Measurements from ENCODE around the gene LNPEP.

Gene LNPEP

DNA sequence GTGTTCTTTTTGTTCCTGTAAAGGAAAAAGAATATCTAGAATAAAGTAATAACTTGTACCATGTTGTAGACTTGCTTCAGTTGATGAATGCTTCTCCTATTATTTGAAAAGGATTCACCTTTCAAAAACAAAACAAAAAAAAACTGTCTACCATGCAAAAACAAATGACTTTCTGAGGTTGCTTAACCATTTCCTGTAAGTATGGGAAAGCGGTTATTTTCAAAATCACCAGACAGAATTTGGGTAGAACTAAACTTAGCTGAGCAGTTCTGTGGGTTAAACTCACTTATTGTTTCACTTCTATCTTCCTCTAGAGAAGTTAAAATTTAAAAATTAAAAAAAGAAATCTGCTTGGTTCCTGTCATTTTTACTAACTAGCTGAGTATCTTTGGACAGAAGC is 25.2 kb downstream of the LNPEP start:
- no peak for DNase-seq (ENCODE audit: low spot score)

DNA sequence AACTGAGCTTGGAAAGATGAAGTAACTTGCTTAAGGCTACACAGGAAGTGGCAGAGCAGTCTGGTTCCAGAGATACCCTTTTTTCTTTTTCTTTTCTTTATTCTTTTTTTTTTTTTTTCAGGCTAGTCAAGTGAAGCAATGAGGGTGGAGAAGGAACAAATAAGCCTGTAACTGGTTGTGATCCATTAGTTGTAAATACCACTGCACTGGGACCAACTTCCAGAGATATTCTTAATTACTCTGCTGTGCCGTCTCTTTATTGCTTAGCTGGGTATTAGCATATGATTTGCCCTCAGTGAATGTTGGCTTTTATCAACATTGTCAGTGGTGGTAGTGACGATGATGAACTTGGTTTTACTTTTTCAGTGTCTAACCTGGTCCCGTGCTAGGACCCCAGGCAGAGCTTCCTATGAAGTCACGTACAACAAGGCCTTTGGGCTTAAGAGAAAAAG is 26.7 kb downstream of the LNPEP start:
- DNase-seq (ENCODE audit: low spot score): no peak

DNA sequence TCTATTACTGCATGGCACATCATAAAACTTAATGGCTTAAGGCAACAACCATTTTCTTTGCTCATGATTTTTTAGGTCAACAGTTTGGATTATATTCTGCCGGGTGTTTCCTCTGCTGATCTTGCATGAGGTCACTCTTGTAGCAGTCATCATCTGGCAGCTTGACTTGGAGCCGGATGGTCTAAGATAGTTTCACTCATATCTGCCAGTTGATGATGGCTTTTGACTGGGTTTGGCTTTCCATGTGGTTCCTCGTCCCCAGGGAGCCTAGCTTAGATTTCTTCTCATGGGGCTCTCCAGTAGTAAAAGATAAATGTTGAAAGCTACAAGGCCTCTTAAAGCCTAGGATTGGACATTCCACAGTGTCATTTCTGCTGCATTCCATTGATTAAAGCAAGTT is 27.4 kb downstream of the LNPEP start:
- DNase-seq (ENCODE audit: low spot score): no peak

DNA sequence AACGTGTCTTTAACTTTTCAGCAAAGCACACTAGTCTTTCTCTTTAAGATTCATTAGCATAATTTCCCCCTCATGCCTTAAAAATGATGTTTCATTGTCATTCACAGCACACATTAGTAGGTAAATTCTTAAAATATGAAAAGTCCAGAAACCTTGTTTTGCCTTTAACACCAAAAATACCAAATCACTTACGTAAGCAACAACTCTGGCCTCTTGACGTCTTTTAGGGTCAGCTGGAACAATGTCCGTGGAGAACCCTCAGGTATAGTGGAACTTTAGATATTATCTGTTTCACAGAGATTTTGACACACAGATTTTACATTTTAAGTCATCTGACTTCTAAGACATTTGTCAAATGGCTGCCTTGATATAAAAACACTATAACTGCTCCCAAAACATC is 30.9 kb downstream of the LNPEP start:
- no peak for DNase-seq (ENCODE audit: low spot score)

DNA sequence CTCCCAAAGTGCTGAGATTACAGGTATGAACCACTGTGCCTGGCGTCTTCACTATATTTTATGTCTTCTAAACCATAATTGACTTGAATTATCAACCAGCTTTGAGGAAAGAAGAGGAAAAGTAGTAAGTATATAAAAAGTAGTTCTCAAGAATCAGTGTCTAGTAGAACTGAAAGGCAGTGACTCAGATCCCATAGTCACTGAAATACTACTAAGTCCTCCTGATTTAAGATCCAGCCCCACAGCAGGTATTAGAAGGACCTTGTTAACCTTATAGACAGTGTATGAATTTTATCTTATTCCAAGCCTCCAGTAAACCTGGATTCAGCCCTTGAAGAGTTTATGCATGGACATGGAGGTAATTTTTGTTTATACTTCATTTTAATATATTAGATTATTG is 31.5 kb downstream of the LNPEP start:
- no peak for DNase-seq (ENCODE audit: low spot score)

DNA sequence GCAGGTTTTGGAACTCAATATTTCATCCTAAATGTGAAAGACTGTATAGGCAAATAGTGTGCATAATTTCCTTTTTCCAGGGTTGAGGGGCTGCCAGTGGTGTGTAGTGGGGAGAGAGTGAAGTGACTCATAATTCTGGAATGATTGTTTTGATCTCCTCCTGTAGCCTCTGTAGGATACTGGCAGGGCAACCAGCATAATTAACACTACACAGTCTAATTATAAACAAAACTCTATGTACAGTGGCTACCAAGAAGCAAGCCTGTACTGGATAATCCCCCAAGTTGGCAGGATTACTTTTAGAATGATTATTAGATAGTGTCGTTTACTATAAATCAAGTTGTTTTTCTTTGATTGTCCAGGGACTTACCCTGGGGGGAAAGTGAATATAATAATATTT is 32.2 kb downstream of the LNPEP start:
- no peak for DNase-seq (ENCODE audit: low spot score)

DNA sequence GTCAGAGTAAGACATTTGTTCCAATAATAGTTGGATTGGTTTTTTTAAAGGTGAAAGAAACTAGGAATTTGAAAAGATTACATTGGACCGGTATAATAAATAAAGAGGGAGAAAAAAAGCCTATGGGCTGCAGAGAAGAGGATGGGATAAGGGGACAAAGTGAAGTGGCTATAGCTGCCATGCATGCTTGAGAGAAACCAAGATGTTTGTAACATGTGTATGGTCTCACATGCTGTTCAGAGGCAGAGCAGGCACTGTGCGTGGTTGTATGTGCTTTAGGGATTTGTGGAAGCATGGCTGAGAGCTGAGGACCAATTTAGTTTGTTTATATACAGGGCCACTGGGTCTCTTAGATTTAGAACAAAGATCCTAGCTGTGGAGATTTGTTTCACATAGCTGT is 32.7 kb downstream of the LNPEP start:
- no peak for DNase-seq (ENCODE audit: low spot score)

DNA sequence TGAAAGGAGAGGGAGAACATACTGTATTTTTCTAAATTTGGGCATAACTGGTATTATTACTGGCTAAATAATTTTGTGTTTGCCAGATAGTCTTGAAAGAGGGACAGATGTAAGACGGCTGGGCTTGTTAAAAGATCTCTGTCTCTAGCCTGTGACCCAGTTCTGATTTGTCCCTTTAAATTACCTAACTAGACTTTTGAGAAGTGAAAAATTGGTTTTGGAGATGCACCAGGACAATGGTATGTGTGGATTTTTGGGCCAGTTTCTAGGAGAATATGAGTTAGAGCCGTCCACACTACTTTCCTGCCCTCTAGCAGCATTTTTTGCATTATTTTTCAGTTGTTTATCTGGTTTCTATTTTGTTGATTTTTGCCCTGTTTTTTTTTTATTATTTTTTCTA is 33.5 kb downstream of the LNPEP start:
- DNase-seq (ENCODE audit: low spot score): no peak

DNA sequence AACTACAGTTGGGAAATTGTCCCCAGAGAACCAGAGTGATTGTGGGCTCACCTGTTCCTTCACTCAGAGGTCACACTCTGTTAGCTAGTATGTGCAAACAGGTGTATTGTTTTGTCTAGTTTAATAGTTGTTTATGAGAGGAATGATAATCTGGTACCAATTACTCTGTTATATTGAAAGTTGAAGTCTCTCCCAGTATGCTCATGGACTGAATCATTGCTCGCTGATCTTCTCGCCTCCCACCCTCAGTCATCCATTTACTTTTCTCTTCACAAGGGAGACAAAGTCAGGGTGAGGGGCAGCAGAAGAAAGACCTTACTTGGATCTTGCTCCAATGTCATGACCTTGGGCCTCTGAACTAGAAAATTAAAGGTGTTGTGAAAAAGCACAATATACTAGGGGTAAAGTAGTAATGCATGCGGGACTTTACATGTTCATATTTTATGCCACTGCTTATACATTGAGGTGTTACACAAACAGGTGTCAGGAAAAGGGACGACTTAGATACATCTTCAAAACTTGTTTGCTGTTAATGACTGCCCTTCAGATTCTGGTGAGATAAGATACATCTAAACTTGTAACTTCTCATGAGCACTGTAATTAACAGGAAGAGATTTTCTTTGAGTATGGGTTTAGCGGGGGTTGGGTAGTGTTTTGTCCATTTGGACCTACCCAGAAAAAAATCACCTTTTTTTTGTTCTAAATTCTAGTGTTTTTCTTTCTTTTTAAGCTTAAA is 36.9 kb downstream of the LNPEP start:
- DNase-seq (ENCODE audit: low spot score): no peak

DNA sequence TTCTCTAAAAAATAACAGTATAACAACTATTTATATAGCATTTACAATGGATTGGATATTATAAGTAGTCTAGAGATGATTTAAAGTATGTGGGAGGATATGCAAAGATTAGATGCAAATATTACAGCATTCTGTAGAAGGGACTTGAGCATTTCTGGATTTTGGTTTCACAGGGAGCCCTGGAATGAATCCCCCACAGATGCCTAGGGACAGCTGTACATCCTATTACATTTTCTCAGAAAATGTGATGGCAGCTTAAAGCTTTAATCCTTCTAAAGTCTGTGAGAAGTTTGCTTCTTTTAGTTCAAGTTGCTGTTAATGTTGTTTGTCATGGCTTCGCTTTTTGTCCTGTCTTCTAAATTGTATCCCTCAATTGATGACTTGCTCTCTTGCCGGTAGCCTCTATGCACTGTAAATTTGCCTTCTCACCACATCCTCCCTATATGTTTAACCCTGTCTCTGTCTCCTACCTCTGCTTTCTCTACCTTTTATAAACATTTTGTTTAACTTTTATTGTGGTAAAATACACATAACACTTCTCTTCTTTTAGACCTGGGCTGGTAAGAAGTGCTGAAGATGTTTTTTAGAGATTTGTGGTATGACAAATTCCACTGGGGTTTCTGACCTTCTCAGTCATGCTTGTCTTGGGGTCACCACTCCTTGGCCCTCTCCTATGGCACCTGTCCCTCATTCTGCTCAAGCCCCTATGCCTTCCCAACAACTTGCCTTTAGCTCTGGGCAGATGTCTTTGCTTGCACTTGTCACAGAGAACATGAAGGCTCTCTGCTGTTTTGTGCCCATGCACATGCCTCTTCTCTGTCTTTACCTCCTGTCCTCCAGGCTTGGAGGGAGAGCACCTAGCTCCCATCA is 37.9 kb downstream of the LNPEP start:
- DNase-seq (ENCODE audit: low spot score): no peak

DNA sequence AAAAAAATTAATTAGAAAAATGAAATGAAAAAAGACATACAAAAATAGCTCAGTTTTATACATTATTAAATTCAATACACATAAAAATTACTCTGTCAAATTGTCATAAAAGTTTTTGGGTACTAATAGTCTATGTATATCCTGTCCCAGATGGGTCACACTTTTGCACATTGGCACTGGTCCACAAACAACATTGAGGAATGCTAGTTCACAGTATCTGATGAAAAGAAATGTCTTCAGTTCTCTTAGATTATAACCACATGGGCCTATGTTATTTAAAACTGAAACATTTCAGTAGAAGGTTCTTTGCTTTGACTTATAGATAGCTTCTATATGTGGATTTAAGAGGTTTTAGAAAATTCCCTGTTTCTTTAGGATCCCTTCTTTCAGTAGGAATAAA is 39.8 kb downstream of the LNPEP start:
- DNase-seq (ENCODE audit: low spot score): no peak

DNA sequence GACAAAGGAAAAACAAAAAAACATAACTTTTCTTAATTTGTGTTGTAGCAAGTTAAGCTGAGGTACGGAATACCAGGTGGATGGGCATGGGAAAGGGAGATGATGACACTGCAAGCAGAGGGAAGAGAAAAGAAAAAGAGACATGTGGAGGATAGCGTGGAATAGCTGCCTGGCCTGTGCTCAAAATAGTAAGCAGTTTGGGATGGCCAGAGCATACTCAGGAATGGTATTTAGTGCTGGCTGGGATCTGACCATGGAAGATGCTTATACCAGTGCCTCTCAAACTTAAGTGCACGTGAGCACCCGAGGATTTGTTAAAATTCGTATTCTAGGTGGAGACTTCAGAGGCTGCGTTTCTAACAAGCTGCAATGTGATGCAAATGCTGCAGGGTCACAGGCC is 41.3 kb downstream of the LNPEP start:
- DNase-seq (ENCODE audit: low spot score): no peak

DNA sequence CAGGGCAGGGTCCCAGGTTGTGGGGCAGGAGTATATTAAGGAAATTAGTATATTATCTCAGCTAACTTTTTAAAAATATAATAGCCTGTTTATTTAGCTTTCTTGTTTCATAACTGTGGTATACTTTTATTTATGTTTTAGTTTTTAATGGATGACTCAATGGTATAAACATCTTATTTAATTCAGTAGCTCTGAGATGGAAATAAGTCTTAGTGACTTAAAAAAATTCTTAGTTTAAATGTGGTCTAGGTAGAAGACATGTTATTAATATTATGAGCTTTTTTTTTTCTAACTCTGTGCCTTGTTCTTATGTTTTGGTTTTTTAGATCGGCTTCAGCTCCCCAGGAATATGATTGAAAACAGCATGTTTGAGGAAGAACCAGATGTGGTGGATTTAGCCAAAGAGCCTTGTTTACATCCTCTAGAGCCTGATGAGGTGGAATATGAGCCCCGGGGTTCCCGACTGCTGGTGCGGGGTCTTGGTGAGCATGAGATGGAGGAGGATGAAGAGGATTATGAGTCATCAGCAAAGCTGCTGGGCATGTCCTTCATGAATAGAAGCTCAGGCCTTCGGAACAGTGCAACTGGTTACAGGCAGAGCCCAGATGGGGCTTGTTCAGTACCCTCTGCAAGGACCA is 43.1 kb downstream of the LNPEP start:
- DNase-seq (ENCODE audit: low spot score): no peak

DNA sequence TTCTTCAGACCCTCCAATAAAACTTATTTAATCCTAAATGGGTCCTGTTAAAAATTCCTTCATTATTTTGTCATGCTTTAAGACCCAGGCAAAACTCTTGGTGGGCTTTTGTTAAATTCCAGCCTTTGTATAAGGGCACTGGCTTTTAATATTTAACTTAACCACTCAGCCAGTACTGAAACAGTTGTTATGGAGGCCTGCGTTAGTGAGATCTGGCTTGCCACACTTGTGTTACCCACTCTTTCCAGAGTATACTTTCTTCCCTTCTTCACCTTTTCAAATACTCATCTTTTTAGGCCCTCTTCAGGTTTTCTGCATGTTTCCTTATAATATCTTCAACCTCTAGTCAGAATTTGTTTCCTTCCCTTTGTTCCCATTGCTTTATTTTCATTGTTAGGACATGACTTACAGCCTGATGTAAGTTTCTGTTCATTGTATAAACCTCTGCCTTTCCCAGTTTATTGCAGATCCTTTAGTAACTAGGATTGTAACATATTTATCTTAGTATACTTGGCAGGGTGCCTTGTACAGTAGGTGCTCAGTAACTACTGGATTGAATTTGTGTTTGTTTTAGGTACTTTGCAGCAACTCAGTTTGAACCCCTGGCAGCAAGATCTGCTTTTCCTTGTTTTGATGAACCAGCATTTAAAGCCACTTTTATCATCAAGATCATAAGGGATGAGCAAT is 48.8 kb downstream of the LNPEP start:
- no peak for DNase-seq (ENCODE audit: low spot score)

DNA sequence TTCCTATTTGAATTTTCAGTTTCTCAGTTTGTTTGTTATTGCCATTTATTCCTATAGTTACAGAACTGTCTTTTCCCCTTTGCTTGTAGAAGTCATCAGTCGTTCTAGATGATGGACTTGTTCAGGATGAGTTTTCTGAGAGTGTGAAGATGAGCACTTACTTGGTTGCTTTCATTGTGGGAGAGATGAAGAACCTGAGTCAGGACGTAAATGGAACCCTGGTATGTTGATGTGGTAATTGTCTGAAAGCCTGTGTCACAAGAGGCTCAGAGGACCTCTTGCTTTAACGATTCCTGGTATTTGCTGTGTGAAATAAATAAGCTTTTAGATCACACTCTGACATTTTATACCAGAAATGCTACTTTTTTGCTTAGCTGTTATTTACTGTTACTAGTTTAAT is 50.6 kb downstream of the LNPEP start:
- no peak for DNase-seq (ENCODE audit: low spot score)

DNA sequence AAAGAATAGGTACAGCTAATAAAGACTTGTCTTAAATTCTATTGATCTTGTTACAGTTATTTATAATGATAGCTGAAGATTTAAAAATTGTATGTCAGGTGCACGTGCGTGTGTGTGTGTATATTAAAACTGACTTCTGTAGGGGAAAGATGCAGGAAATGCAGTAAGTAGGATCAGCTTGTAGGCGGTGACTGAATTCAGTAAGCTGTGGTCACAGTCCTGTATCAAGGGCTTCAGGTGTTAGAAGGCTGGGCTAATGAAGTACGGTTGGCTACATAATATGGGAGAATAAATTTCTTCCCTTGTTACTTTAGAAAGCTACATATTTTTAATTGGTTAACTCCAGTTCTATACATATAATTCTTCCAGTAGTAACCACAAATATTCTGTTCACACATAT is 54.2 kb downstream of the LNPEP start:
- no peak for DNase-seq (ENCODE audit: low spot score)

DNA sequence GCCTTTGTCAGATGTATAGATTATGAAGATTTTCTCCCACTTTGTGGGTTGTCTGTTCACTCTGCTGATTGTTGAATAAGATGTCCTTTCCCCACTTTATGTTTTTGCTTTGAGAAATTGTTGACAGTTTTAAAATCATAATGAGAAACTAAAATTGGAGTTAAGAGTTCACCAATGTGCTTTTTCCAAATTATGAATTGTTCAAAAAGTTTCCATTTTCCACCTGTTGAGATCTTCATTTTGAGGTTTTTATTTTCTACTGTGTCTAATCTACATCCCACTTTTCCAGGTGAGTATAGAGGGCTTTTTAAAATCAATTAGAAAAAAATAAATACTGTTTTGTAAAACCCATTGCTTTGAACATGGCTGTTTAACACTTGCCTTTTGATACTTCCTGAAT is 55.8 kb downstream of the LNPEP start:
- DNase-seq (ENCODE audit: low spot score): no peak

DNA sequence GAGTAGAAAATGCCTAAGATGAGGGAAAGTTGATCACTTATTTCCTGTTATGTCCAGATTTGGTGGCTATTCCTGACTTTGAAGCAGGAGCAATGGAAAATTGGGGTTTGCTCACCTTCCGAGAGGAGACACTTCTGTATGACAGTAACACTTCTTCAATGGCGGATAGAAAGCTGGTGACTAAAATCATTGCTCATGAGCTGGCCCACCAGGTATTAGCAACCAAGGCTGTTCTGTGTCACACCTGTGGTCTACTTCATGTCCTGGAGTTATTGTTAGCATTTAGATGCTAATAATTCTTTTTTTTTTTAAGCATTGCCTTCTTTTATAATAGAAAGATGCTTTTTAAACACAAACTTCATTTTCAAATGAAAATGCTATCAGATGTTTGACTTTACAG is 57.9 kb downstream of the LNPEP start:
- DNase-seq (ENCODE audit: low spot score): no peak

DNA sequence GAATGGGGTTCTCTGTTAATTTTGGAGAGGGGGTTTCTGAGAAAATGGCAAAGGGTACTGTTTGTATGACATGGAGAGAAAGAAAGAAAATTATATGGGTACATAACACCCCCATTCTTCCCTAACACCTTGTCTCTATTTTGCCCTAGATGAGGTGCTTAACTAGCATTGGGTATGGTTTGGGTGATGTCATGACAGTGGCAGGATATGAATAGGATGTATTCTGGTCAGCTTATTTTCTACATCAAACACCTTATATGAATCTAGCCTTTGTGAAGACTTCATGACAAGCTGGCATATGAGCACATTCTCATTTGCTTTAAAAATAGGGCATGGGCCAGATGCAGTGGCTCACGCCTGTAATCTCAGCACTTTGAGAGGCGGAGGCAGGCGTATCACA is 58.6 kb downstream of the LNPEP start:
- no peak for DNase-seq (ENCODE audit: low spot score)

DNA sequence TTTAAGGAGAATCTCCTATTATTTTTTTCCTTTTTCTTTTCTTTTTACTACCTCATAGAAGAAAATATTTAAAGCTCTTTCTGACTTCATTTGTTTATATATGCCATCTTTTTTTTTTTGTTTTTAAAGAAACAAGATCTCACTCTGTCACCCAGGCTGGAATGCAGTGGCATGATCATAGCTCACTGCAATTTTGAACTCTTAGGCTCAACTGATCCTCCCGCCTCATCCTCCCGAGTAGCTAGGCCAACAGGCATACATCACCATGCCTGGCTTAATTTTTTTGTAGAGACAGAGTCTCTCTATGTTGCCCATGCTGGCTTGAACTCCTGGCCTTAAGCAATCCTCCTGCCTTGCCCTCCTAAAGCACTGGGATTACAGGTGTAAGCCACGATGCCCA is 59.5 kb downstream of the LNPEP start:
- DNase-seq (ENCODE audit: low spot score): no peak

DNA sequence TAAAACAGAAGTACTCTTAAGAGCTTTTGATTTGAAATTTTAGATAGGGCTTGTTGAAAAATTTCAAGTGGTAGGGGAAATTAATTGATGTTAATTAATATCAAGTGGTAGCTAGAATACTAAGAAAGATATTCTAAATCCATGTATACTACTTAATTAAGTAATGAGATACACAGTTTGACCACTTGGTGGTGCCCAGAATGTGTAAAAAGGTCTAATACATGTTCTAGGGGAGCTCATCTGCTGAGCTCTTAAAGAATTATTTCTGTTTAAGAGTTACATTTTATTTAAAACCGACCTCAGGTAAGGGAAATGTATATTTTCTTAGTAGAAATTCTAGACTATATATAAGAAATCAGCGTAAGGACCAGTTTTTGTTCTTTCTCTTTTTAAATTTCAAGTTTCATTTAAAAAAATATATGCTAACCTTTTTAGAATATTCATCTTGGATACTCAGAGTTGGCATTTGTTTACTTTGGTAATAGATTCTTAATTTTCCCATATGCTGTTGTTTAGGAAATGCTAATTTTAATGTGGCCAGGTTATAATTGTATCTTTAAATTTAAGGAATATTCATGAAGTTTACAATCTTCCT is 61.5 kb downstream of the LNPEP start:
- DNase-seq (ENCODE audit: low spot score): peak; percentile 24

DNA sequence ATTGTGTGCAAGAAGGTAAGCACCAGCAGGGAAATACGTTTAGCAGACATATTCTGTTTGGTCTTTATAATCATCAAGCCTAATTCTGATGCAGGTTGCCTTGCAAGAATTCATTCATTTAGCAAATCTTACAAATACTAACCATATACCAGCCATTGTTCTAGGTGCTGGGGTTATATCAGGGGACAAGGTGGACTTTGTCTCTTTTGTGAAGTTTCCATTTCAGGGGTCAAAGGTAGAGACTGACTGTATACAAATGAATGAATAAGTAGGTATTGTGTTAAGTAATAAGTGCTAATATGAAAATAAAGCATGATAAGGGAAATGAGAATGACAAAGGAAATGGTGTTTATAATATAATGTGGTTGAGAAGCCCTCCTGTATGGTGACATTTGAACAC is 64.0 kb downstream of the LNPEP start:
- DNase-seq (ENCODE audit: low spot score): no peak
